Measurements from ENCODE around the gene TBC1D24.

DNA sequence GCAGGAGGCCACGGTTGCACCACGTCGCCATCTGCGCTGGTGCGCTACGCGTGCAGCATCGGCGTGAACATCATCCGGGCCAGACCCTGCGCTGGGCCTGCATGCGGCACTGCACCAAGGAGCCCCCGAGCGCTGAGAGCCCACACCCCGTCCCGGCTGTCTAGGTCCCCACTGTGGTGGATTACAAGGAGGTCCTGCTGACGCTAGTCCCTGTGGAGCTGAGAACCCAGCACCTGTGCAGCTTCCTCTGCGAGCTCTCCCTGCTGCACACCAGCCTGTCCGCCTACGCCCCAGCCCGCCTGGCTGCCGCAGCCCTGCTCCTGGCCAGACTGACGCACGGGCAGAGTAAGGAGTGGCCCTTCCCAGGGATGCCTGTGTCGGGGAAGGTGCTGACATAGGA, 25.8 kb upstream of the TBC1D24 start:
- no peak for TF ChIP-seq POLR2A (IDR thresholded peaks at IDR 0.05)
- TF ChIP-seq, protein P1, sequence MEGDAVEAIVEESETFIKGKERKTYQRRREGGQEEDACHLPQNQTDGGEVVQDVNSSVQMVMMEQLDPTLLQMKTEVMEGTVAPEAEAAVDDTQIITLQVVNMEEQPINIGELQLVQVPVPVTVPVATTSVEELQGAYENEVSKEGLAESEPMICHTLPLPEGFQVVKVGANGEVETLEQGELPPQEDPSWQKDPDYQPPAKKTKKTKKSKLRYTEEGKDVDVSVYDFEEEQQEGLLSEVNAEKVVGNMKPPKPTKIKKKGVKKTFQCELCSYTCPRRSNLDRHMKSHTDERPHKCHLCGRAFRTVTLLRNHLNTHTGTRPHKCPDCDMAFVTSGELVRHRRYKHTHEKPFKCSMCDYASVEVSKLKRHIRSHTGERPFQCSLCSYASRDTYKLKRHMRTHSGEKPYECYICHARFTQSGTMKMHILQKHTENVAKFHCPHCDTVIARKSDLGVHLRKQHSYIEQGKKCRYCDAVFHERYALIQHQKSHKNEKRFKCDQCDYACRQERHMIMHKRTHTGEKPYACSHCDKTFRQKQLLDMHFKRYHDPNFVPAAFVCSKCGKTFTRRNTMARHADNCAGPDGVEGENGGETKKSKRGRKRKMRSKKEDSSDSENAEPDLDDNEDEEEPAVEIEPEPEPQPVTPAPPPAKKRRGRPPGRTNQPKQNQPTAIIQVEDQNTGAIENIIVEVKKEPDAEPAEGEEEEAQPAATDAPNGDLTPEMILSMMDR (IDR thresholded peaks at IDR 0.05), result no peak
- TF ChIP-seq POLR2AphosphoS5 (IDR thresholded peaks at IDR 0.05), result no peak
- TF ChIP-seq EP300 (IDR thresholded peaks at IDR 0.05), result no peak

Measured in stomach (tissue), 4 donors.